Neural progenitor cell (in vitro differentiated cells): ENCODE data around the gene LRP1B. TPM values are rescaled to one million over a fixed set of nuclear protein-coding genes. Genes with fewer than 3 reads are reported as not detected.
A peak's percentile ranks its signal among the peaks of the same experiment; 100 is the strongest.

Experiments
- DNase-seq: peaks from one replicate; pipeline ENCODE4 v3.0.0-alpha.2; 2016; ENCODE audit warnings: low spot score
- H2AFZ ChIP-seq: fragments of 200-600 bp; sonication (generic); replicated peaks from 2 replicates; pipeline ENCODE4 v1.6.1; 2016; ENCODE audit warnings: antibody characterized with exemption
- H3F3A ChIP-seq: fragments of 200-600 bp; sonication (generic); 2 replicates; pipeline ENCODE4 v1.6.1; 2016; ENCODE audit warnings: antibody characterized with exemption, low read depth
- H3K27ac ChIP-seq: fragments of 200-600 bp; sonication (generic); 2 replicates; pipeline ENCODE4 v1.5.1; 2016; ENCODE audit warnings: mild to moderate bottlenecking
- H3K27me3 ChIP-seq: fragments of 200-600 bp; sonication (generic); 2 replicates; pipeline ENCODE4 v1.6.1; 2016; ENCODE audit warnings: mild to moderate bottlenecking, moderate library complexity
- H3K36me3 ChIP-seq: fragments of 200-600 bp; sonication (generic); 2 replicates; pipeline ENCODE4 v1.5.1; 2016
- H3K4me1 ChIP-seq: fragments of 200-600 bp; sonication (generic); 2 replicates; pipeline ENCODE4 v1.6.1; 2016; ENCODE audit warnings: mixed run types
- H3K4me2 ChIP-seq: fragments of 200-600 bp; sonication (generic); 2 replicates; pipeline ENCODE4 v1.6.1; 2016
- H3K4me3 ChIP-seq: fragments of 200-600 bp; sonication (generic); 2 replicates; pipeline ENCODE4 v1.5.1; 2016
- H3K79me2 ChIP-seq: fragments of 200-600 bp; sonication (generic); 2 replicates; pipeline ENCODE4 v1.6.1; 2016; ENCODE audit warnings: low read depth
- H3K9ac ChIP-seq: fragments of 200-600 bp; sonication (generic); 2 replicates; pipeline ENCODE4 v1.6.1; 2016
- H3K9me3 ChIP-seq: fragments of 200-600 bp; sonication (generic); 2 replicates; pipeline ENCODE4 v1.5.1; 2016; ENCODE audit warnings: low read depth
- H4K20me1 ChIP-seq: fragments of 200-600 bp; sonication (generic); 2 replicates; pipeline ENCODE4 v1.6.1; 2016; ENCODE audit warnings: low read depth
- H3K27ac Mint-ChIP-seq: 3 replicates; pipeline ENCODE4 v1.8.0; 2021; ENCODE audit warnings: mixed read lengths
- H3K27me3 Mint-ChIP-seq: 2 replicates; pipeline ENCODE4 v1.8.0; 2022; ENCODE audit warnings: low read depth, mild to moderate bottlenecking, inconsistent platforms, moderate library complexity, mixed read lengths; ENCODE audit not compliant: insufficient read depth
- H3K36me3 Mint-ChIP-seq: 3 replicates; pipeline ENCODE4 v1.8.0; 2021; ENCODE audit warnings: mixed read lengths
- H3K4me1 Mint-ChIP-seq: 3 replicates; pipeline ENCODE4 v1.8.0; 2021; ENCODE audit warnings: mixed read lengths
- H3K4me3 Mint-ChIP-seq: 3 replicates; pipeline ENCODE4 v1.8.0; 2021; ENCODE audit warnings: mild to moderate bottlenecking, moderate library complexity, mixed read lengths
- H3K9me3 Mint-ChIP-seq: 3 replicates; pipeline ENCODE4 v1.8.0; 2020; ENCODE audit warnings: mixed read lengths
- EZH2 ChIP-seq: fragments of 200-600 bp; sonication (generic); IDR thresholded peaks from 2 replicates; pipeline ENCODE4 v1.6.1; 2017; ENCODE audit warnings: antibody characterized with exemption, mild to moderate bottlenecking, moderate library complexity
- EZH2phosphoT487 ChIP-seq: fragments of 200-600 bp; sonication (generic); IDR thresholded peaks from 2 replicates; pipeline ENCODE4 v1.6.1; 2017; ENCODE audit warnings: antibody characterized with exemption
- total RNA-seq: library from RNA; depleted of rRNA; stranded (reverse); fragments of >200 nt; gene quantifications from 2 replicates; pipeline ENCODE4 v1.2.3, GENCODE V29; 2015; ENCODE audit warnings: low replicate concordance
- TF ChIP-seq, protein P1 (sequence below): fragments of 200-600 bp; sonication (generic); IDR thresholded peaks from 2 replicates; pipeline ENCODE4 v1.5.1; 2017; ENCODE audit warnings: antibody characterized with exemption, mild to moderate bottlenecking

LRP1B gene
- total RNA-seq, 1 donor from 2014 or later, result not detected

- no peaks in the 10 kb centered on the region for H3K27me3 Mint-ChIP-seq
These were observed 274.4 kb downstream of the LRP1B start for GRCh38 chr2:141856215-141856919.

DNA sequence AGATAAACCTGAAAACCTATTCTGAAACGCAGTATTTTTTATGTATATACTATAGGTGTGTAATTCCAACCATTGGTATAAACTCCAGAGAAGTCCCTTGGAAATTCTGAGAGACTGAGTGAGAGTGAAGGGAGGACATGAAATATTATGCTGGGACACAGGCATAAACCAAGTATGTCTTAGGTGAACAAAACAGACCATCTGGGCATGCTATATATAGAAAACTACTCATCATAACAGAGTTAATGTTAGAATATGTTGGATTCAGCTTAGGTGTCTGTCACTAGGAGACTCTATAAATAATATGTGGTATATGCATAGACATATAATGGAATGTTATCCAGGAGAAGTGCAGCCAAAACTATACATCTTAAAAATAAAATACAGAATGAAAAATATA lies 282.6 kb downstream of the LRP1B start:
- no peak overlapping the region for H2AFZ ChIP-seq
- H3K9ac ChIP-seq, result no peak overlapping the region
- no peaks in the 10 kb centered on the region for H3K9me3 ChIP-seq
- no peaks in the 10 kb centered on the region for H3K4me1 ChIP-seq
- H3K27me3 Mint-ChIP-seq, result no peaks in the 10 kb centered on the region
- H3K4me2 ChIP-seq, result no peak overlapping the region
- H3K9me3 Mint-ChIP-seq, result no peaks in the 10 kb centered on the region
- no peaks in the 10 kb centered on the region for H3K27me3 ChIP-seq
- no peak overlapping the region for H3K4me3 Mint-ChIP-seq
- H3K36me3 ChIP-seq, result no peaks in the 10 kb centered on the region
- peaks cover 4% of the 10 kb centered on the region for H3K4me1 Mint-ChIP-seq
- H3K27ac Mint-ChIP-seq, result no peak overlapping the region
- no peak for DNase-seq
- no peaks in the 10 kb centered on the region for H3K36me3 Mint-ChIP-seq
- H3K79me2 ChIP-seq, result no peaks in the 10 kb centered on the region
- no peak overlapping the region for H3K4me3 ChIP-seq
- no peaks in the 10 kb centered on the region for H3F3A ChIP-seq
- H3K27ac ChIP-seq, result no peak overlapping the region
- H4K20me1 ChIP-seq, result no peaks in the 10 kb centered on the region
- TF ChIP-seq EZH2, result no peak
- TF ChIP-seq, protein P1, sequence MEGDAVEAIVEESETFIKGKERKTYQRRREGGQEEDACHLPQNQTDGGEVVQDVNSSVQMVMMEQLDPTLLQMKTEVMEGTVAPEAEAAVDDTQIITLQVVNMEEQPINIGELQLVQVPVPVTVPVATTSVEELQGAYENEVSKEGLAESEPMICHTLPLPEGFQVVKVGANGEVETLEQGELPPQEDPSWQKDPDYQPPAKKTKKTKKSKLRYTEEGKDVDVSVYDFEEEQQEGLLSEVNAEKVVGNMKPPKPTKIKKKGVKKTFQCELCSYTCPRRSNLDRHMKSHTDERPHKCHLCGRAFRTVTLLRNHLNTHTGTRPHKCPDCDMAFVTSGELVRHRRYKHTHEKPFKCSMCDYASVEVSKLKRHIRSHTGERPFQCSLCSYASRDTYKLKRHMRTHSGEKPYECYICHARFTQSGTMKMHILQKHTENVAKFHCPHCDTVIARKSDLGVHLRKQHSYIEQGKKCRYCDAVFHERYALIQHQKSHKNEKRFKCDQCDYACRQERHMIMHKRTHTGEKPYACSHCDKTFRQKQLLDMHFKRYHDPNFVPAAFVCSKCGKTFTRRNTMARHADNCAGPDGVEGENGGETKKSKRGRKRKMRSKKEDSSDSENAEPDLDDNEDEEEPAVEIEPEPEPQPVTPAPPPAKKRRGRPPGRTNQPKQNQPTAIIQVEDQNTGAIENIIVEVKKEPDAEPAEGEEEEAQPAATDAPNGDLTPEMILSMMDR, result no peak
- TF ChIP-seq EZH2phosphoT487, result no peak

More at GRCh38 chr2:141856215-141856919, 274.4 kb downstream of the LRP1B start:
- Histone ChIP-seq H3F3A (no peaks in the 10 kb centered on the region), H3K9me3 (no peaks in the 10 kb centered on the region), H3K27ac (no peak overlapping the region), H3K4me3 (no peak overlapping the region), H4K20me1 (no peaks in the 10 kb centered on the region), H3K36me3 (no peaks in the 10 kb centered on the region), H2AFZ (no peak overlapping the region), H3K4me1 (no peaks in the 10 kb centered on the region), H3K9ac (no peak overlapping the region), H3K27me3 (no peaks in the 10 kb centered on the region), H3K4me2 (no peak overlapping the region), H3K79me2 (no peaks in the 10 kb centered on the region)
- no peak overlapping the region for H3K27ac Mint-ChIP-seq
- H3K9me3 Mint-ChIP-seq, result no peaks in the 10 kb centered on the region
- peaks cover 20% of the 10 kb centered on the region for H3K4me1 Mint-ChIP-seq
- no peak overlapping the region for H3K4me3 Mint-ChIP-seq
- no peaks in the 10 kb centered on the region for H3K36me3 Mint-ChIP-seq
- DNase-seq, result no peak
- no peak for TF ChIP-seq EZH2phosphoT487
- TF ChIP-seq EZH2, result no peak
- TF ChIP-seq, protein P1, result no peak

GRCh38 chr2:141844231-141844630 lies 286.6 kb downstream of the LRP1B start:
- peak overlapping the region; percentile 19 for H2AFZ ChIP-seq
- no peaks in the 10 kb centered on the region for H4K20me1 ChIP-seq
- H3F3A ChIP-seq, result no peaks in the 10 kb centered on the region
- Mint-ChIP-seq H3K9me3 (no peaks in the 10 kb centered on the region), H3K27me3 (no peaks in the 10 kb centered on the region), H3K36me3 (no peaks in the 10 kb centered on the region), H3K4me3 (no peak overlapping the region), H3K4me1 (no peaks in the 10 kb centered on the region), H3K27ac (no peak overlapping the region)
- no peaks in the 10 kb centered on the region for H3K36me3 ChIP-seq
- H3K4me3 ChIP-seq, result no peak overlapping the region
- H3K9me3 ChIP-seq, result no peaks in the 10 kb centered on the region
- H3K27ac ChIP-seq, result no peak overlapping the region
- H3K79me2 ChIP-seq, result no peaks in the 10 kb centered on the region
- no peak for DNase-seq
- no peaks in the 10 kb centered on the region for H3K27me3 ChIP-seq
- H3K9ac ChIP-seq, result no peak overlapping the region
- TF ChIP-seq EZH2phosphoT487 (no peak), EZH2 (no peak)
- TF ChIP-seq, protein P1, result no peak
- H3K4me2 ChIP-seq, result no peak overlapping the region
- no peaks in the 10 kb centered on the region for H3K4me1 ChIP-seq
